ENCODE measurements around the gene RELN.

RELN gene

DNA sequence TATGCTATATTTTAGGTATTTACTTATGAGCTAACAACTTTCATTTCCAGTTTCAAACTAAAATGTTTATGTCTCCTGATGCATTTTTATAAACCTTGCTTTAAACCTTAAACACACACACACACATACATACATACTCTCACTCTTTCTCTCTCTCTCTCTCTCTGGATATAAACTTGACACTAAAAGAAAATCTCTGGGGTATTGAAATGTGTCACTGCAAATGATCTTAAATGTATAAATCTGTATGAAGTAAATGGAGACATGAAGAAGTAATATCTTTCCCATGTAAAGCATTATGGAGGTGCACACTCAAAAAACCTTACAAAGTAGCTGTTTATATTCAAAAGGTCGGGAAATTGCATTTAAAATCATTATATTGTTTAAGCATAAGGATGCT is 37.0 kb downstream of the RELN start:
- H3K9me3 Mint-ChIP-seq: peaks cover 10% of the 10 kb centered on the region

GRCh38 chr7:103951311-103951710 is 38.1 kb downstream of the RELN start:
- H3K4me3 Mint-ChIP-seq: no peak overlapping the region
- H3K36me3 Mint-ChIP-seq (ENCODE audit: insufficient read depth): no peaks in the 10 kb centered on the region
- no peak for DNase-seq (ENCODE audit: low spot score in 2 of 2)
- peaks cover 17% of the 10 kb centered on the region for H3K27me3 Mint-ChIP-seq
- no peak overlapping the region for H3K27ac Mint-ChIP-seq (ENCODE audit: low read depth)
- H3K4me1 Mint-ChIP-seq: no peaks in the 10 kb centered on the region
- no peak for ATAC-seq (replicated peaks; ENCODE audit: extremely low read depth, poor library complexity, severe bottlenecking)
- peaks cover 10% of the 10 kb centered on the region for H3K9me3 Mint-ChIP-seq

More for the DNA sequence above, 37.0 kb downstream of the RELN start:
- Mint-ChIP-seq H3K27me3 (peaks cover 25% of the 10 kb centered on the region), H3K36me3 (ENCODE audit: insufficient read depth) (no peaks in the 10 kb centered on the region), H3K27ac (ENCODE audit: low read depth) (no peak overlapping the region), H3K4me3 (no peak overlapping the region), H3K4me1 (no peaks in the 10 kb centered on the region)
- DNase-seq (ENCODE audit: low spot score in 2 of 2) (no peak), ATAC-seq (replicated peaks; ENCODE audit: extremely low read depth, poor library complexity, severe bottlenecking) (no peak)

- no peaks in the 10 kb centered on the region for H3K4me1 Mint-ChIP-seq
- peaks cover 10% of the 10 kb centered on the region for H3K9me3 Mint-ChIP-seq
- H3K36me3 Mint-ChIP-seq (ENCODE audit: insufficient read depth): no peaks in the 10 kb centered on the region
- no peak overlapping the region for H3K27ac Mint-ChIP-seq (ENCODE audit: low read depth)
- no peak overlapping the region for H3K4me3 Mint-ChIP-seq
- ATAC-seq (replicated peaks; ENCODE audit: extremely low read depth, poor library complexity, severe bottlenecking): no peak
- no peak for DNase-seq (ENCODE audit: low spot score in 2 of 2)
- H3K27me3 Mint-ChIP-seq: peaks cover 15% of the 10 kb centered on the region
These were observed 40.1 kb downstream of the RELN start for GRCh38 chr7:103949374-103949773.

DNA sequence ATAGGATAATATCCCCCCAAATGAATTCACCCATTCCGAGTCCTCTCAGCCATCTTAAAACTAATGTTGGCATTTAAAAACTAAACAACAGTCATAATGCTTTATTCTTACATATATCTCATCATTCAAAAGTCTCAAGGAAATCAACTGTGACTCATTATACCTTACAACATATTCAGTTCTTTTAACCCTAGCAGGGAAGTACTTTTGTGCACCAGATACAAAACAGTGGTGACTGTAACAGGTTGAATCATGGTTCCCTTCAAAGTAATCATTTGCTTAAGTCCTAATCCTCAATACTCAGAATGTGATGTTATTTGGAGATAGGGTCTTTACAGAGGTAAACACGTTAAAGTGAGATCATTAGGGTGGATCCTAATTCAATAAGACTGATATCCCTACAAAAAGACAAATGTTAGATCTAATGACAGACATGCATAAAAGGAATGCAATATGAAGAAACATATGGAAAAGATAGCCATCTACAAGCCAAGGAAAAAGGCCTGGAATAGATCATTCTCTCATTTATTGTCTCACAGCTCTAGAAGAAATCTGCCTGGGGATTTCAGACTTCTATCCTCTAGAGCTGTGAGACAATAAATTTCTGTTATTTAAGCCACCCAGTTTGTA is 42.3 kb downstream of the RELN start:
- no peaks in the 10 kb centered on the region for H3K36me3 Mint-ChIP-seq (ENCODE audit: insufficient read depth)
- H3K4me1 Mint-ChIP-seq: no peaks in the 10 kb centered on the region
- no peak overlapping the region for H3K27ac Mint-ChIP-seq (ENCODE audit: low read depth)
- ATAC-seq (replicated peaks; ENCODE audit: extremely low read depth, poor library complexity, severe bottlenecking) (no peak), DNase-seq (ENCODE audit: low spot score in 2 of 2) (no peak)
- H3K4me3 Mint-ChIP-seq: no peak overlapping the region
- H3K27me3 Mint-ChIP-seq: peaks cover 8% of the 10 kb centered on the region
- peaks cover under 1% of the 10 kb centered on the region for H3K9me3 Mint-ChIP-seq

DNA sequence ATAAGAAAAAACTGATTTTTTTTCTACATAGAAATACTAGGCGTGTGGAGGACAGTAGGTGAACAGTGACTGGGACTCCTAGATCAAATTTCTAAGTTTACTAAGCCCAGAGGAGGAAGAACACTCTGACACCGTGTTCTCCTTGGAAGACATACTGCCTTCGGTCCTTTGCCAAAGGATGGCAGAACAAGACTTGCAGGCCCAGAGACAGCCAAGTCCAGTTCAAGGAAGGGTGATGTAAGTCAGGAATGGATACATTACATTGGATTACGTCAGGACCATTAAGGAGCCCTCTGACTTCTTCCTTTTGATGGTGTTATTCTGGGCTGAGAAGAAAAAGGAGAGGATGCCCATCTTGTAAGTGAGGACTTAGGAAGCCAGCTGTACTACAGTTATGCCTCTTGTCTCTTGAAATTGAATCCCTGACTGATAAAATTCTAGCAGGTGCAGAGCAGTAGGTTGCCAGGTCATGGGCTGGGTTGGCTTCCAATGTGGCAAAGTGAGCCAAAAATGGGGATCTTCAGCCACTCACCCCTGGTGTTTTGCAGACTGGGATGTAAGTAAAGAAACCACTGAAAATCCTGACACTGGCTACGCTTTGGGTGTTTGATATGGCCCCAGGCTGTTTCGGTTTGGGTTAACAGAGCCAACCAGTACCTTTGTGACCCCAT is 45.1 kb downstream of the RELN start:
- H3K36me3 Mint-ChIP-seq (ENCODE audit: insufficient read depth): no peaks in the 10 kb centered on the region
- H3K27me3 Mint-ChIP-seq: peaks cover 21% of the 10 kb centered on the region
- ATAC-seq (replicated peaks; ENCODE audit: extremely low read depth, poor library complexity, severe bottlenecking): no peak
- H3K9me3 Mint-ChIP-seq: no peaks in the 10 kb centered on the region
- H3K4me1 Mint-ChIP-seq: no peaks in the 10 kb centered on the region
- H3K4me3 Mint-ChIP-seq: no peak overlapping the region
- DNase-seq (ENCODE audit: low spot score in 2 of 2): no peak
- no peak overlapping the region for H3K27ac Mint-ChIP-seq (ENCODE audit: low read depth)

DNA sequence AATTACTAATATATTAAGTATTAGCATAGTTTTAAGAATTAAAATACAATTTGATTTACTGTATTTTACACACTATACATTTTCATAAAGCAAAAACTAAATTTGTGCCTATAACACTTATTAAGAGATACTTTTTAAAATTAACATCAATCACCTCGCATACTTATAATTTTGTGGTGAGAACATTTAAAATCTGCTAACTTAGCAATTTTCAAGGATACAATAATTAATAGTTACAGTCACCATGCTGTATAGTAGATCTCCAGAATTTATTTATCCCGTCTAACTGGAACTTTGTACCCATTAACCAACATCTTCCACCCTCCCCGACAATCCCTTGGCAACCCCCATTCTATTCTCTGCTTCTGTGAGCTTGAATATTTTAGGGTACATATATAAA is 47.5 kb downstream of the RELN start:
- no peaks in the 10 kb centered on the region for H3K9me3 Mint-ChIP-seq
- no peaks in the 10 kb centered on the region for H3K4me1 Mint-ChIP-seq
- H3K4me3 Mint-ChIP-seq: no peak overlapping the region
- no peak for DNase-seq (ENCODE audit: low spot score in 2 of 2)
- no peaks in the 10 kb centered on the region for H3K36me3 Mint-ChIP-seq (ENCODE audit: insufficient read depth)
- ATAC-seq (replicated peaks; ENCODE audit: extremely low read depth, poor library complexity, severe bottlenecking): no peak
- H3K27ac Mint-ChIP-seq (ENCODE audit: low read depth): no peak overlapping the region
- peaks cover 22% of the 10 kb centered on the region for H3K27me3 Mint-ChIP-seq

- ATAC-seq (replicated peaks; ENCODE audit: extremely low read depth, poor library complexity, severe bottlenecking): no peak
- Mint-ChIP-seq H3K36me3 (ENCODE audit: insufficient read depth) (no peaks in the 10 kb centered on the region), H3K9me3 (no peaks in the 10 kb centered on the region), H3K27me3 (peaks cover 35% of the 10 kb centered on the region), H3K4me1 (no peaks in the 10 kb centered on the region), H3K27ac (ENCODE audit: low read depth) (no peak overlapping the region), H3K4me3 (no peak overlapping the region)
- DNase-seq (ENCODE audit: low spot score in 2 of 2): no peak
These were observed 48.8 kb downstream of the RELN start for GRCh38 chr7:103940382-103941268.

DNA sequence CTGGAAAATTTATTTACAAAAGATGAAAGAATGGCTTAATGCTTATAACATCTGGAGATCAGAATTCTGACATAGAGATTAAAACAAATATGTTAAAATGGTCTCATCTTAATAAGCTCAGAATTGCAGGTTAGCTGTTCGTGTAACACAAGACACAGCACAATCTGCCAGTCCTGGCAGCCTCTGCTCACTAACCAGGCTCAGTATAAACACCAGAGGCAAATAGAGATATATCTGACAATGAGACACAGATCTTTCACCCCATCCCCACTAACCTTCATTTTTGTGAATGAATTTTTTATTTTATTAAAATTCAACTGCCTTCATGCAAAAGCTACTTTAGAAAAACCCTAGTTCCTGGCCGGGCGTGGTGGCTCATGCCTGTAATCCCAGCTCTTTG is 51.8 kb downstream of the RELN start:
- H3K27me3 Mint-ChIP-seq: peaks cover 42% of the 10 kb centered on the region
- H3K4me1 Mint-ChIP-seq: no peaks in the 10 kb centered on the region
- no peak for DNase-seq (ENCODE audit: low spot score in 2 of 2)
- no peak overlapping the region for H3K27ac Mint-ChIP-seq (ENCODE audit: low read depth)
- no peaks in the 10 kb centered on the region for H3K36me3 Mint-ChIP-seq (ENCODE audit: insufficient read depth)
- no peak for ATAC-seq (replicated peaks; ENCODE audit: extremely low read depth, poor library complexity, severe bottlenecking)
- no peak overlapping the region for H3K4me3 Mint-ChIP-seq
- H3K9me3 Mint-ChIP-seq: no peaks in the 10 kb centered on the region

DNA sequence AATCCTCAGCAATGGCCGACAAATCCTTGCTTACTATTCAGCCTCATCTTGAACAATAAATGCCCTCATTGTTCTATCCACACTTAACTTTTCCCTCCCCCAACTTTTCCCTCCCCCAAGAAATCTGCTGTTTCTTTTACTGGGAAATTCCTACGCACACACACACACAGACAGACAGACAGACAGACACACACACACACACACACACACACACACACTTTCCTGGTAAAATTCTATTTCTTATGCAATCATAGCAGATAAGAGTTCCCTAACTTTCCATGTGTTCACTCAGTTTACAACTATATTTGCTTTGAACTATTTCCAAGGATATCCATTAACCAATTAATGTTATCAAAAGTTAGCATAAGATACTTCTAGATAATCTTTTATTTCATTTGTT is 52.9 kb downstream of the RELN start:
- H3K27me3 Mint-ChIP-seq: peaks cover 33% of the 10 kb centered on the region
- H3K4me1 Mint-ChIP-seq: no peaks in the 10 kb centered on the region
- H3K27ac Mint-ChIP-seq (ENCODE audit: low read depth): no peak overlapping the region
- no peaks in the 10 kb centered on the region for H3K36me3 Mint-ChIP-seq (ENCODE audit: insufficient read depth)
- DNase-seq (ENCODE audit: low spot score in 2 of 2) (no peak), ATAC-seq (replicated peaks; ENCODE audit: extremely low read depth, poor library complexity, severe bottlenecking) (no peak)
- no peak overlapping the region for H3K4me3 Mint-ChIP-seq
- no peaks in the 10 kb centered on the region for H3K9me3 Mint-ChIP-seq

DNA sequence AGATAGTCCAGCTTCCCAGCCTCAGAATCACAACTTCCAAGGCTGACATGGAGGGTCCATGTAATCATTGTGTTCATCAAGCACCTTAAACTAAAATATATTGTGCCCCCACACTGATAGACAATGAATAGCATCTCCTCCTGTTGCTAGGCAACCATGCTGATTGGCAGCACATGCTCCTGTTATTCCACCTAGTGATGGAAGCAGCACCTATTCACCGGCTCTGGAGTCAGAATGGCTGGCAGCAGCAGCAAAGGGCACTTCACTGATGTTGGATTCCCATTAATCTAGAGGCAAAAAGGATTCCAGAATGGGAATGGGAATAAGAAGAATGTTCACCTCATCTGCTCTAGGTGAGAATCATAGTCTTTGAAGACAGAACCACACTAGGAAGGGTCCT is 55.0 kb downstream of the RELN start:
- DNase-seq (ENCODE audit: low spot score in 2 of 2) (no peak), ATAC-seq (replicated peaks; ENCODE audit: extremely low read depth, poor library complexity, severe bottlenecking) (no peak)
- no peaks in the 10 kb centered on the region for H3K9me3 Mint-ChIP-seq
- H3K4me3 Mint-ChIP-seq: no peak overlapping the region
- no peak overlapping the region for H3K27ac Mint-ChIP-seq (ENCODE audit: low read depth)
- peaks cover 22% of the 10 kb centered on the region for H3K27me3 Mint-ChIP-seq
- H3K4me1 Mint-ChIP-seq: no peaks in the 10 kb centered on the region
- no peaks in the 10 kb centered on the region for H3K36me3 Mint-ChIP-seq (ENCODE audit: insufficient read depth)

GRCh38 chr7:103932389-103932788 is 57.1 kb downstream of the RELN start:
- ATAC-seq (replicated peaks; ENCODE audit: extremely low read depth, poor library complexity, severe bottlenecking): no peak
- Mint-ChIP-seq H3K9me3 (no peaks in the 10 kb centered on the region), H3K4me1 (no peaks in the 10 kb centered on the region), H3K27me3 (peaks cover 22% of the 10 kb centered on the region), H3K27ac (ENCODE audit: low read depth) (no peak overlapping the region), H3K4me3 (no peak overlapping the region), H3K36me3 (ENCODE audit: insufficient read depth) (no peaks in the 10 kb centered on the region)
- no peak for DNase-seq (ENCODE audit: low spot score in 2 of 2)

GRCh38 chr7:103929901-103930311 is 59.6 kb downstream of the RELN start:
- H3K36me3 Mint-ChIP-seq (ENCODE audit: insufficient read depth): no peaks in the 10 kb centered on the region
- DNase-seq (ENCODE audit: low spot score in 2 of 2): no peak
- no peak for ATAC-seq (replicated peaks; ENCODE audit: extremely low read depth, poor library complexity, severe bottlenecking)
- no peaks in the 10 kb centered on the region for H3K9me3 Mint-ChIP-seq
- H3K4me3 Mint-ChIP-seq: no peak overlapping the region
- H3K4me1 Mint-ChIP-seq: no peaks in the 10 kb centered on the region
- no peak overlapping the region for H3K27ac Mint-ChIP-seq (ENCODE audit: low read depth)
- H3K27me3 Mint-ChIP-seq: peaks cover under 1% of the 10 kb centered on the region

DNA sequence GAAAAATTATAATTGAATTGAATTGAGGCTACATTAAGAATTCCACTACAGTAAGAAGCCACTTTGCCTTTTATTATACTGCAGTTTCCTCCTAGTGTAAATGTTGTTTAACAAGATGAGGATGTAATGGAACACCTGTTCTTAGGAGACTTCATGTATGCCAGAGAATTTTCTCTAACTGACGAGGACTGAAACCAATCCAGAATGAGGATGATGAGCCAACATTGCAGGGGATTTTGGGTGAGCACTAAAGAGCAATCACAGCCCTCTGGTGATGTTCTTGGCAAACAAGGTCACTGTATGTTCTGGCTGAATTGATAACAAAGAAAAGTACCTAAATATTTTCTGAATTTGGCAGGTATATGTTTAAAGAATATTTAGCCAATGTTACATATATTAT is 60.9 kb downstream of the RELN start:
- Mint-ChIP-seq H3K9me3 (no peaks in the 10 kb centered on the region), H3K27ac (ENCODE audit: low read depth) (no peak overlapping the region), H3K36me3 (ENCODE audit: insufficient read depth) (no peaks in the 10 kb centered on the region), H3K27me3 (no peaks in the 10 kb centered on the region), H3K4me1 (no peaks in the 10 kb centered on the region), H3K4me3 (no peak overlapping the region)
- DNase-seq (ENCODE audit: low spot score in 2 of 2) (no peak), ATAC-seq (replicated peaks; ENCODE audit: extremely low read depth, poor library complexity, severe bottlenecking) (no peak)
